ENCODE measurements around the gene TAP1. TPM values are rescaled to one million over a fixed set of nuclear protein-coding genes. Genes with fewer than 3 reads are reported as not detected.
A peak's percentile ranks its signal among the peaks of the same experiment; 100 is the strongest.

Gene TAP1
- total and polyA plus RNA-seq, 9 of the 15 experiments (the other 6 are each of a cell fraction or from before 2014, with no cell fraction given) = 1.3 to 6.0 (median 4.2) TPM

GRCh38 chr6:32837651-32838113 lies 15.8 kb downstream of the TAP1 start (continued):
- TF ChIP-seq ZNF140 (CRISPR knock-in tag; IDR thresholded peaks at IDR 0.05) = no peak
- TF ChIP-seq HMGN3 (IDR thresholded peaks at IDR 0.05; ENCODE audit: borderline replicate concordance, extremely low read depth, insufficient read length, low read depth, low read length) = peak; percentile 23
- 0 out of 2 replicates have a peak, but pooled peaks have one; percentile 33 for TF ChIP-seq THAP12 (CRISPR knock-in tag; IDR thresholded peaks at IDR 0.05)
- TF ChIP-seq ZSCAN32 (CRISPR knock-in tag; IDR thresholded peaks at IDR 0.05) = 0 out of 2 replicates have a peak, but pooled peaks have one; percentile 44
- TF ChIP-seq ZBTB1 (CRISPR knock-in tag; IDR thresholded peaks at IDR 0.05; ENCODE audit: borderline replicate concordance, low read depth) = 0 out of 2 replicates have a peak, but pooled peaks have one; percentile 31
- TF ChIP-seq BCOR (IDR thresholded peaks at IDR 0.05) = no peak
- TF ChIP-seq CEBPZ (IDR thresholded peaks at IDR 0.05; ENCODE audit: borderline replicate concordance, low read depth, low read length) = no peak
- TF ChIP-seq EP400 (IDR thresholded peaks at IDR 0.05) = no peak
- TF ChIP-seq MTF1 (CRISPR knock-in tag; IDR thresholded peaks at IDR 0.05; ENCODE audit: borderline replicate concordance) = no peak
- TF ChIP-seq ZKSCAN3 (CRISPR knock-in tag; IDR thresholded peaks at IDR 0.05) = no peak
- TF ChIP-seq SUPT5H (IDR thresholded peaks at IDR 0.05) = no peak
- TF ChIP-seq DIDO1 (tag; IDR thresholded peaks at IDR 0.05; ENCODE audit: low read depth) = no peak
- no peak for TF ChIP-seq ARID3B (CRISPR knock-in tag; IDR thresholded peaks at IDR 0.05; ENCODE audit: borderline replicate concordance)
- no peak for TF ChIP-seq ZNF316 (IDR thresholded peaks at IDR 0.05)
- TF ChIP-seq ZNF121 (CRISPR knock-in tag; conservative IDR thresholded peaks at IDR 0.05) = no peak
- 0 out of 2 replicates have a peak, but pooled peaks have one; percentile 44 for TF ChIP-seq NR4A1 (CRISPR knock-in tag; IDR thresholded peaks at IDR 0.05)
- no peak for TF ChIP-seq NR4A1 (tag; IDR thresholded peaks at IDR 0.05)
- peak; percentile 39; the same call in 1 of the 2 replicates for TF ChIP-seq L3MBTL2 (IDR thresholded peaks at IDR 0.05)
- no peak for TF ChIP-seq TEAD2 (tag; IDR thresholded peaks at IDR 0.05)
- no peak for TF ChIP-seq MBD2 (IDR thresholded peaks at IDR 0.05; ENCODE audit: borderline replicate concordance, low read depth)
- TF ChIP-seq CREBBP (IDR thresholded peaks at IDR 0.05; ENCODE audit: low read depth, low read length) = no peak
- no peak for TF ChIP-seq DDX20 (tag; IDR thresholded peaks at IDR 0.05; ENCODE audit: low read depth)

Measured in K562 (cell line).